HG03045 (cell line): Measurements from ENCODE around the gene TSPO.

Source experiments
- ATAC-seq: cut with Tn5 transposase; IDR thresholded peaks from one replicate; pipeline ENCODE4 v1.9.1; 2021; ENCODE audit warnings: mild to moderate bottlenecking, moderate library complexity; ENCODE audit not compliant: unreplicated experiment

TSPO gene

GRCh38 chr22:43174941-43175531 is 23.7 kb downstream of the TSPO start:
- ATAC-seq = no peak

GRCh38 chr22:43176090-43176489 is 24.7 kb downstream of the TSPO start:
- no peak for ATAC-seq

GRCh38 chr22:43177479-43177878 is 26.1 kb downstream of the TSPO start:
- no peak for ATAC-seq

- no peak for ATAC-seq
These were observed 28.0 kb downstream of the TSPO start for GRCh38 chr22:43179146-43179910.

- ATAC-seq = no peak
These were observed 28.5 kb downstream of the TSPO start for GRCh38 chr22:43179911-43180195.

GRCh38 chr22:43180670-43181069 is 29.3 kb downstream of the TSPO start:
- no peak for ATAC-seq

GRCh38 chr22:43181321-43182076 is 30.1 kb downstream of the TSPO start:
- no peak for ATAC-seq

GRCh38 chr22:43182118-43182517 is 30.8 kb downstream of the TSPO start:
- ATAC-seq = no peak

- ATAC-seq = no peak
These were observed 31.4 kb downstream of the TSPO start for GRCh38 chr22:43182726-43183125.

GRCh38 chr22:43183496-43184277 is 32.3 kb downstream of the TSPO start:
- ATAC-seq = no peak

GRCh38 chr22:43185860-43186261 is 34.5 kb downstream of the TSPO start:
- no peak for ATAC-seq

GRCh38 chr22:43186272-43187170 is 35.2 kb downstream of the TSPO start, which contains the start of gene TTLL12:
Gene TTLL12, minus strand, starts transcription at chr22:43187134. Its CDS starts 65 bp downstream, at chr22:43187069.
- ATAC-seq = peak; percentile 52

- ATAC-seq = peak; percentile 81
These were observed 36.1 kb downstream of the TSPO start for GRCh38 chr22:43187171-43188099.

- ATAC-seq = no peak
These were observed 37.6 kb downstream of the TSPO start for GRCh38 chr22:43188829-43189545.

- no peak for ATAC-seq
These were observed 40.5 kb downstream of the TSPO start for GRCh38 chr22:43191831-43192230.

- ATAC-seq = no peak
These were observed 46.0 kb downstream of the TSPO start for GRCh38 chr22:43197271-43197941.

GRCh38 chr22:43198126-43198525 is 46.8 kb downstream of the TSPO start:
- ATAC-seq = no peak

GRCh38 chr22:43198936-43199335 is 47.6 kb downstream of the TSPO start:
- no peak for ATAC-seq
